B cell (primary cell): ENCODE results near the gene TSTD1.
"Not testable (repeated sequence)": the region's sequence is repeated elsewhere in the genome, so short reads cannot be mapped to it uniquely, and the experiment has no call there.

Experiments used
- EZH2 ChIP-seq: IDR thresholded peaks from 2 replicates; pipeline ENCODE4 v1.6.1; 2012; ENCODE audit warnings: borderline replicate concordance, low read depth, mild to moderate bottlenecking, moderate library complexity, low read length; ENCODE audit not compliant: insufficient read depth, poor library complexity, severe bottlenecking
- TF ChIP-seq, protein P1 (sequence below): fragments of 200-600 bp; IDR thresholded peaks from one replicate; pipeline ENCODE4 v1.8.0; 2022; ENCODE audit warnings: antibody characterized with exemption, mild to moderate bottlenecking

DNA sequence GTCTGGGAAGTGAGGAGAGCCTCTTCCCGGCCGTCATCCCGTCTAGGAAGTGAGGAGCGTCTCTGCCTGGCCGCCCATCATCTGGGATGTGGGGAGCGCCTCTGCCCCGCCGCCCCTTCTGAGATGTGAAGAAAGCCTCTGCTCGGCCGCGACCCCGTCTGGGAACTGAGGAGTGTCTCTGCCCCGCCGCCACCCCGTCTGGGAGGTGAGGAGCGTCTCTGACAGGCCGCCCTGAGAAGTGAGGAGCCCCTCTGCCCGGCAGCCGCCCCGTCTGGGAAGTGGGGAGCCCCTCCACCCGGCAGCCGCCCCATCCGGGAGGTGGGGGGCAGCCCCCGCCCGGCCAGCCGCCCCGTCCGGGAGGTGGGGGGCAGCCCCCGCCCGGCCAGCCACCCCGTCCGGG, 9.3 kb downstream of the TSTD1 start:
- TF ChIP-seq, protein P1, sequence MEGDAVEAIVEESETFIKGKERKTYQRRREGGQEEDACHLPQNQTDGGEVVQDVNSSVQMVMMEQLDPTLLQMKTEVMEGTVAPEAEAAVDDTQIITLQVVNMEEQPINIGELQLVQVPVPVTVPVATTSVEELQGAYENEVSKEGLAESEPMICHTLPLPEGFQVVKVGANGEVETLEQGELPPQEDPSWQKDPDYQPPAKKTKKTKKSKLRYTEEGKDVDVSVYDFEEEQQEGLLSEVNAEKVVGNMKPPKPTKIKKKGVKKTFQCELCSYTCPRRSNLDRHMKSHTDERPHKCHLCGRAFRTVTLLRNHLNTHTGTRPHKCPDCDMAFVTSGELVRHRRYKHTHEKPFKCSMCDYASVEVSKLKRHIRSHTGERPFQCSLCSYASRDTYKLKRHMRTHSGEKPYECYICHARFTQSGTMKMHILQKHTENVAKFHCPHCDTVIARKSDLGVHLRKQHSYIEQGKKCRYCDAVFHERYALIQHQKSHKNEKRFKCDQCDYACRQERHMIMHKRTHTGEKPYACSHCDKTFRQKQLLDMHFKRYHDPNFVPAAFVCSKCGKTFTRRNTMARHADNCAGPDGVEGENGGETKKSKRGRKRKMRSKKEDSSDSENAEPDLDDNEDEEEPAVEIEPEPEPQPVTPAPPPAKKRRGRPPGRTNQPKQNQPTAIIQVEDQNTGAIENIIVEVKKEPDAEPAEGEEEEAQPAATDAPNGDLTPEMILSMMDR, result not testable (repeated sequence)
- TF ChIP-seq EZH2, result not testable (repeated sequence)
